ENCODE measurements around the gene PTPRM.
"Not testable (repeated sequence)": the region's sequence is repeated elsewhere in the genome, so short reads cannot be mapped to it uniquely, and the experiment has no call there.

The PTPRM gene

GRCh38 chr18:8435376-8435775, 868.3 kb downstream of the PTPRM start:
- no peak for DNase-seq (ENCODE audit: low spot score)

- no peak for DNase-seq (ENCODE audit: low spot score)
Measured at GRCh38 chr18:8439055-8439454, 871.9 kb downstream of the PTPRM start.

- DNase-seq (ENCODE audit: low spot score), result no peak
Measured at GRCh38 chr18:8443505-8443904, 876.4 kb downstream of the PTPRM start.

GRCh38 chr18:8446936-8447335, 879.8 kb downstream of the PTPRM start:
- DNase-seq (ENCODE audit: low spot score), result not testable (repeated sequence)

- no peak for DNase-seq (ENCODE audit: low spot score)
Measured at GRCh38 chr18:8448130-8448529, 881.0 kb downstream of the PTPRM start.

GRCh38 chr18:8450013-8450412, 882.9 kb downstream of the PTPRM start:
- DNase-seq (ENCODE audit: low spot score), result no peak

- no peak for DNase-seq (ENCODE audit: low spot score)
Measured at GRCh38 chr18:8450898-8451665, 884.0 kb downstream of the PTPRM start.

GRCh38 chr18:8453528-8453927, 886.4 kb downstream of the PTPRM start:
- no peak for DNase-seq (ENCODE audit: low spot score)

GRCh38 chr18:8454136-8454535, 887.0 kb downstream of the PTPRM start:
- no peak for DNase-seq (ENCODE audit: low spot score)

GRCh38 chr18:8455661-8456614, 888.8 kb downstream of the PTPRM start:
- DNase-seq (ENCODE audit: low spot score), result no peak
